CD14-positive monocyte (primary cell): ENCODE measurements around the gene AKR1C8. TPM values are rescaled to one million over a fixed set of nuclear protein-coding genes. Genes with fewer than 3 reads are reported as not detected.
A peak's percentile ranks its signal among the peaks of the same experiment; 100 is the strongest.

Source experiments
- DNase-seq, 3 donors: peaks; one replicate each; pipeline ENCODE4 v3.0.0-alpha.2; 2011 to 2022
- H2AFZ ChIP-seq: 2 replicates; pipeline ENCODE4 v1.6.0; 2012; ENCODE audit warnings: mild to moderate bottlenecking, low read depth, low read length, inconsistent platforms; ENCODE audit not compliant: insufficient read depth, poor library complexity, severe bottlenecking
- H3K27ac ChIP-seq, 2 donors: 1 replicate in 1 of 2; 2 replicates in 1 of 2; pipeline ENCODE4 v1.5.1; 2012 to 2013; ENCODE audit warnings: low read length in 2 of 2, control low read depth in 1 of 2, inconsistent platforms in 1 of 2, low read depth in 1 of 2, mild to moderate bottlenecking in 1 of 2
- H3K27me3 ChIP-seq, 2 donors: one replicate each; pipeline versions ENCODE4 v1.6.0 to v1.6.1; 2011 to 2013; ENCODE audit warnings: low read length in 2 of 2; ENCODE audit not compliant: control insufficient read depth in 2 of 2, insufficient read depth in 2 of 2
- H3K36me3 ChIP-seq, 2 donors: replicated peaks in 1 of 2; 1 replicate in 1 of 2; 2 replicates in 1 of 2; pipeline versions ENCODE4 v1.5.1 to v1.6.1; 2012 to 2013; ENCODE audit warnings: low read length in 2 of 2, control low read depth in 1 of 2, inconsistent platforms in 1 of 2, mild to moderate bottlenecking in 1 of 2; ENCODE audit not compliant: insufficient read depth in 2 of 2, control insufficient read depth in 1 of 2
- H3K4me1 ChIP-seq, 2 donors: 1 replicate in 1 of 2; 2 replicates in 1 of 2; pipeline versions ENCODE4 v1.5.1 to v1.6.1; 2012 to 2013; ENCODE audit warnings: low read length in 2 of 2, control low read depth in 1 of 2, inconsistent platforms in 1 of 2, mild to moderate bottlenecking in 1 of 2, moderate library complexity in 1 of 2; ENCODE audit not compliant: insufficient read depth in 2 of 2, control insufficient read depth in 1 of 2
- H3K4me2 ChIP-seq: replicated peaks from 2 replicates; pipeline ENCODE3; 2012; ENCODE audit warnings: low read length, moderate library complexity, mild to moderate bottlenecking; ENCODE audit not compliant: poor library complexity, severe bottlenecking; ENCODE audit errors: extremely low read depth
- H3K4me3 ChIP-seq, 3 experiments: fragments of 200-600 bp in 1 of 3; sonication (generic) in 1 of 3; replicated peaks in 1 of 3; 1 replicate in 2 of 3; 2 replicates in 1 of 3; pipeline ENCODE4 v1.5.1; 2011 to 2013; ENCODE audit warnings: low read length in 3 of 3, mild to moderate bottlenecking in 3 of 3, control low read depth in 2 of 3, low read depth in 2 of 3, inconsistent platforms in 1 of 3, moderate library complexity in 1 of 3
- H3K79me2 ChIP-seq: 2 replicates; pipeline ENCODE4 v1.6.0; 2012; ENCODE audit warnings: mild to moderate bottlenecking, control low read depth, inconsistent platforms, low read length, moderate library complexity; ENCODE audit not compliant: insufficient read depth
- H3K9ac ChIP-seq: 2 replicates; pipeline ENCODE4 v1.6.0; 2017; ENCODE audit warnings: low read length, mild to moderate bottlenecking; ENCODE audit not compliant: insufficient read depth, poor library complexity, severe bottlenecking
- H3K9me3 ChIP-seq, 2 donors: replicated peaks in 1 of 2; 1 replicate in 1 of 2; 2 replicates in 1 of 2; pipeline versions ENCODE4 v1.5.1 to v1.6.1; 2012 to 2013; ENCODE audit warnings: low read length in 2 of 2, control low read depth in 1 of 2; ENCODE audit not compliant: control insufficient read depth in 1 of 2, insufficient read depth in 1 of 2
- H4K20me1 ChIP-seq: 2 replicates; pipeline ENCODE4 v1.6.0; 2012; ENCODE audit warnings: mild to moderate bottlenecking, low read length, control low read depth, moderate library complexity; ENCODE audit not compliant: insufficient read depth
- H3K27ac Mint-ChIP-seq, 7 donors: one replicate each; pipeline ENCODE4 v1.8.0; 2020; ENCODE audit warnings: mild to moderate bottlenecking in 7 of 7, mixed read lengths in 7 of 7, moderate library complexity in 6 of 7, inconsistent platforms in 2 of 7
- H3K27me3 Mint-ChIP-seq, 3 donors: one replicate each; pipeline ENCODE4 v1.8.0; 2021 to 2022; ENCODE audit warnings: low read depth in 3 of 3, mild to moderate bottlenecking in 3 of 3, mixed read lengths in 3 of 3, moderate library complexity in 3 of 3, inconsistent platforms in 1 of 3
- H3K36me3 Mint-ChIP-seq, 2 donors: one replicate each; pipeline ENCODE4 v1.8.0; 2020; ENCODE audit warnings: mixed read lengths in 2 of 2, inconsistent platforms in 1 of 2, mild to moderate bottlenecking in 1 of 2
- H3K4me1 Mint-ChIP-seq: one replicate; pipeline ENCODE4 v1.8.0; 2020; ENCODE audit warnings: mild to moderate bottlenecking, mixed read lengths
- H3K4me3 Mint-ChIP-seq, 2 donors: one replicate each; pipeline ENCODE4 v1.8.0; 2020; ENCODE audit warnings: mild to moderate bottlenecking in 2 of 2, mixed read lengths in 2 of 2, moderate library complexity in 1 of 2
- H3K9me3 Mint-ChIP-seq, 7 donors: one replicate each; pipeline ENCODE4 v1.8.0; 2020 to 2022; ENCODE audit warnings: mixed read lengths in 7 of 7, mild to moderate bottlenecking in 6 of 7, moderate library complexity in 6 of 7, inconsistent platforms in 2 of 7
- CTCF ChIP-seq: fragments of 200-600 bp; IDR thresholded peaks from one replicate; pipeline ENCODE4 v1.8.0; 2022; ENCODE audit warnings: antibody characterized with exemption, mild to moderate bottlenecking
- WGBS: methylation state at CpG from one replicate; pipeline ENCODE4 v1.1.5; 2013; ENCODE audit warnings: missing lambda C conversion rate; ENCODE audit not compliant: insufficient coverage; 5-methylcytosine and 5-hydroxymethylcytosine counted together
- intact Hi-C, 2 donors: fragments of 100-400 bp; cut with micrococcal nuclease; formaldehyde crosslinking; loops; one replicate each; pipeline versions ENCODE4 v1.15.0 to v1.15.1; 2023
- polyA plus RNA-seq, 3 donors: library from polyadenylated mRNA; depleted of rRNA in 1 of 3; unstranded in 2 of 3; stranded (reverse) in 1 of 3; fragments of 300-500 nt in 2 of 3; fragments of >200 nt in 1 of 3; fragmentation: Illumina TruSeq in 2 of 3; gene quantifications; 1 replicate in 2 of 3; 2 replicates in 1 of 3; pipeline ENCODE4 v1.2.3, GENCODE V29; 2012 to 2021

Gene AKR1C8
- polyA plus RNA-seq, 3 donors, result not detected

GRCh38 chr10:5206799-5207198 is 21.8 kb upstream of the AKR1C8 start:
- no peak for DNase-seq
- Histone ChIP-seq H3K9ac (no peak overlapping the region), H2AFZ (no peak overlapping the region), H3K4me1 (no peaks in the 10 kb centered on the region), H3K9me3 (no peaks in the 10 kb centered on the region), H3K4me3 (no peak overlapping the region), H3K36me3 (no peaks in the 10 kb centered on the region), H3K4me2 (no peak overlapping the region), H3K27ac (no peak overlapping the region), H3K79me2 (no peaks in the 10 kb centered on the region), H3K27me3 (no peaks in the 10 kb centered on the region), H4K20me1 (no peaks in the 10 kb centered on the region)
- no peaks in the 10 kb centered on the region for H3K4me1 Mint-ChIP-seq
- H3K27me3 Mint-ChIP-seq, result peaks cover 0 to 2% (median 0%) of the 10 kb centered on the region in 3 donors
- 61% methylated on average over 3 of the region's 6 CpGs for WGBS
- H3K9me3 Mint-ChIP-seq, result peaks cover 8 to 17% (median 12%) of the 10 kb centered on the region in 7 donors
- no peak overlapping the region for H3K27ac Mint-ChIP-seq
- no peak for TF ChIP-seq CTCF
- no peaks in the 10 kb centered on the region for H3K36me3 Mint-ChIP-seq
- no peak overlapping the region for H3K4me3 Mint-ChIP-seq
- intact Hi-C loops, result no loop called here

GRCh38 chr10:5199398-5199797 is 14.4 kb upstream of the AKR1C8 start:
- H3K36me3 Mint-ChIP-seq, result no peaks in the 10 kb centered on the region

More at GRCh38 chr10:5199398-5199797, 14.4 kb upstream of the AKR1C8 start:
- no peaks in the 10 kb centered on the region for H3K36me3 ChIP-seq
- Mint-ChIP-seq H3K27me3 (no peaks in the 10 kb centered on the region), H3K27ac (peak overlapping the region in 1 of 7 donors; percentile 41), H3K4me1 (no peaks in the 10 kb centered on the region), H3K9me3 (peaks cover 8 to 16% (median 11%) of the 10 kb centered on the region in 7 donors), H3K4me3 (no peak overlapping the region)
- no peak for DNase-seq
- H3K4me2 ChIP-seq, result no peak overlapping the region
- no peaks in the 10 kb centered on the region for H3K79me2 ChIP-seq
- peaks cover 0 to 10% of the 10 kb centered on the region in 2 donors for H3K9me3 ChIP-seq
- H3K27me3 ChIP-seq, result no peaks in the 10 kb centered on the region
- intact Hi-C loops, result no loop called here
- WGBS, result 87% methylated on average over 5 of the region's 8 CpGs
- H3K9ac ChIP-seq, result no peak overlapping the region
- H2AFZ ChIP-seq, result no peak overlapping the region
- H4K20me1 ChIP-seq, result no peaks in the 10 kb centered on the region
- no peak overlapping the region for H3K4me3 ChIP-seq
- H3K27ac ChIP-seq, result no peak overlapping the region
- no peak for TF ChIP-seq CTCF
- H3K4me1 ChIP-seq, result no peaks in the 10 kb centered on the region
